Astrocyte (in vitro differentiated cells and primary cell): Measurements from ENCODE around the gene HPGD. TPM values are rescaled to one million over a fixed set of nuclear protein-coding genes. Genes with fewer than 3 reads are reported as not detected.

Source experiments
- DNase-seq: peaks from one replicate; pipeline ENCODE4 v3.0.0-alpha.2; 2010; ENCODE audit warnings: low read depth
- FAIRE-seq: peaks from 2 replicates; lab custom pipeline; 2011; peaks lifted over from hg19 to GRCh38; lab: Jason Lieb, UNC
- H2AFZ ChIP-seq: 2 replicates; pipeline ENCODE4 v1.6.0; 2012; ENCODE audit warnings: low read depth, low read length, inconsistent platforms
- H3K27ac ChIP-seq: 2 replicates; pipeline ENCODE4 v1.5.1; 2011; ENCODE audit warnings: low read depth, low read length, inconsistent platforms
- H3K27me3 ChIP-seq: 2 replicates; pipeline ENCODE4 v1.6.0; 2011; ENCODE audit warnings: low read length, inconsistent platforms; ENCODE audit not compliant: insufficient read depth
- H3K36me3 ChIP-seq: 2 replicates; pipeline ENCODE4 v1.5.1; 2011; ENCODE audit warnings: low read length, inconsistent platforms; ENCODE audit not compliant: insufficient read depth
- H3K4me1 ChIP-seq: 2 replicates; pipeline ENCODE4 v1.5.1; 2011; ENCODE audit warnings: low read length, inconsistent platforms; ENCODE audit not compliant: insufficient read depth
- H3K4me2 ChIP-seq: 2 replicates; pipeline ENCODE4 v1.6.0; 2012; ENCODE audit warnings: low read length, inconsistent platforms
- H3K4me3 ChIP-seq: 2 replicates; pipeline ENCODE4 v1.5.1; 2011; ENCODE audit warnings: low read depth, mild to moderate bottlenecking, low read length, inconsistent platforms; ENCODE audit not compliant: insufficient read depth
- H3K79me2 ChIP-seq: 2 replicates; pipeline ENCODE4 v1.6.0; 2012; ENCODE audit warnings: mild to moderate bottlenecking, low read length, inconsistent platforms; ENCODE audit not compliant: insufficient read depth
- H3K9ac ChIP-seq: 2 replicates; pipeline ENCODE4 v1.6.0; 2012; ENCODE audit warnings: mild to moderate bottlenecking, low read length, inconsistent platforms
- H3K9me3 ChIP-seq: 2 replicates; pipeline ENCODE4 v1.5.1; 2012; ENCODE audit warnings: low read depth, mild to moderate bottlenecking, low read length, inconsistent platforms; ENCODE audit not compliant: insufficient read depth
- H4K20me1 ChIP-seq: 2 replicates; pipeline ENCODE4 v1.6.0; 2012; ENCODE audit warnings: low read length, inconsistent platforms; ENCODE audit not compliant: insufficient read depth
- H3K27ac Mint-ChIP-seq: one replicate; pipeline ENCODE4 v1.8.0; 2021; ENCODE audit warnings: mild to moderate bottlenecking, mixed read lengths; ENCODE audit not compliant: unreplicated experiment
- H3K27me3 Mint-ChIP-seq: one replicate; pipeline ENCODE4 v1.8.0; 2021; ENCODE audit warnings: low read depth, mixed read lengths; ENCODE audit not compliant: unreplicated experiment
- H3K36me3 Mint-ChIP-seq: one replicate; pipeline ENCODE4 v1.8.0; 2021; ENCODE audit warnings: low read depth, mixed read lengths; ENCODE audit not compliant: unreplicated experiment
- H3K4me1 Mint-ChIP-seq: one replicate; pipeline ENCODE4 v1.8.0; 2021; ENCODE audit warnings: low read depth, mixed read lengths; ENCODE audit not compliant: unreplicated experiment
- H3K4me3 Mint-ChIP-seq: one replicate; pipeline ENCODE4 v1.8.0; 2021; ENCODE audit warnings: mild to moderate bottlenecking, moderate library complexity, mixed read lengths; ENCODE audit not compliant: unreplicated experiment
- H3K9me3 Mint-ChIP-seq: one replicate; pipeline ENCODE4 v1.8.0; 2021; ENCODE audit warnings: mild to moderate bottlenecking, mixed read lengths; ENCODE audit not compliant: unreplicated experiment
- EZH2 ChIP-seq: IDR thresholded peaks from 2 replicates; pipeline ENCODE4 v1.6.1; 2012; ENCODE audit warnings: mild to moderate bottlenecking, low read length, inconsistent platforms; ENCODE audit not compliant: insufficient read depth
- total RNA-seq: library from RNA; stranded (reverse); gene quantifications from 2 replicates; pipeline ENCODE4 v1.2.1, GENCODE V29; 2021
- TF ChIP-seq, protein P1 (sequence below): IDR thresholded peaks from 2 replicates; pipeline ENCODE4 v1.5.1; 2011; ENCODE audit warnings: low read depth, mild to moderate bottlenecking, inconsistent platforms, low read length, moderate library complexity; ENCODE audit not compliant: insufficient read depth

Gene HPGD
- total RNA-seq, 1 donor from 2014 or later: 0.20 TPM

DNA sequence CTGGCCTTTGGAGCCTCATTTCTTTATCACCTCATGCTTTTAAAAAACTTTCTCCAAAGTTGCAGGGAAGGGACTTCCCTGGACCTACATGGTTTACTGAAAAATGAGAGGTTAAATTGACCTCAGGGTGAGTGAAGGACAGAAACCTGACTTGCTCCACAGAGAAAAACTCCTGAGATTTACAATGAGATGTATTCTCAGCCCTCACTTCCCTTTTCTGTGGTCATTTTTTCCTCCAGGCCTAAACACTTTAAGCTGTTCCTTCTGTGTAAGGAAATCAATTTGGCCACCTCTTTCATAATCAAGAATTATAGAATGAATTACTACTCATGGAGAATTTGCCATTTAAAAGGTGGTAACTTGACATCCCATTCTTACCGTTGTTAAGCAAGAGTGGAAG is 77.9 kb downstream of the HPGD start:
- Mint-ChIP-seq H3K27me3 (no peaks in the 10 kb centered on the region), H3K36me3 (no peaks in the 10 kb centered on the region), H3K4me3 (no peak overlapping the region), H3K27ac (no peak overlapping the region), H3K9me3 (peaks cover 5% of the 10 kb centered on the region), H3K4me1 (no peaks in the 10 kb centered on the region)
- no peak overlapping the region for H3K9ac ChIP-seq
- H3K27me3 ChIP-seq: no peaks in the 10 kb centered on the region
- H4K20me1 ChIP-seq: no peaks in the 10 kb centered on the region
- FAIRE-seq: no peak
- H3K4me1 ChIP-seq: no peaks in the 10 kb centered on the region
- no peak overlapping the region for H2AFZ ChIP-seq
- H3K27ac ChIP-seq: no peak overlapping the region
- no peak for DNase-seq
- H3K9me3 ChIP-seq: no peaks in the 10 kb centered on the region
- no peak overlapping the region for H3K4me2 ChIP-seq
- H3K36me3 ChIP-seq: no peaks in the 10 kb centered on the region
- no peak for TF ChIP-seq EZH2
- TF ChIP-seq, protein P1, sequence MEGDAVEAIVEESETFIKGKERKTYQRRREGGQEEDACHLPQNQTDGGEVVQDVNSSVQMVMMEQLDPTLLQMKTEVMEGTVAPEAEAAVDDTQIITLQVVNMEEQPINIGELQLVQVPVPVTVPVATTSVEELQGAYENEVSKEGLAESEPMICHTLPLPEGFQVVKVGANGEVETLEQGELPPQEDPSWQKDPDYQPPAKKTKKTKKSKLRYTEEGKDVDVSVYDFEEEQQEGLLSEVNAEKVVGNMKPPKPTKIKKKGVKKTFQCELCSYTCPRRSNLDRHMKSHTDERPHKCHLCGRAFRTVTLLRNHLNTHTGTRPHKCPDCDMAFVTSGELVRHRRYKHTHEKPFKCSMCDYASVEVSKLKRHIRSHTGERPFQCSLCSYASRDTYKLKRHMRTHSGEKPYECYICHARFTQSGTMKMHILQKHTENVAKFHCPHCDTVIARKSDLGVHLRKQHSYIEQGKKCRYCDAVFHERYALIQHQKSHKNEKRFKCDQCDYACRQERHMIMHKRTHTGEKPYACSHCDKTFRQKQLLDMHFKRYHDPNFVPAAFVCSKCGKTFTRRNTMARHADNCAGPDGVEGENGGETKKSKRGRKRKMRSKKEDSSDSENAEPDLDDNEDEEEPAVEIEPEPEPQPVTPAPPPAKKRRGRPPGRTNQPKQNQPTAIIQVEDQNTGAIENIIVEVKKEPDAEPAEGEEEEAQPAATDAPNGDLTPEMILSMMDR: no peak
- no peaks in the 10 kb centered on the region for H3K79me2 ChIP-seq
- no peak overlapping the region for H3K4me3 ChIP-seq

Other genes with a start within 250 kb of the HPGD start
- 11.9 and 13.1 TPM in 2 replicates for gene FBXO8, start 238.8 kb downstream of the HPGD start, total RNA-seq
- gene CEP44, start 238.6 kb downstream of the HPGD start, total RNA-seq: 11.5 and 12.0 TPM in 2 replicates